Measurements from ENCODE around the gene HIBCH.

HIBCH gene

GRCh38 chr2:190261851-190262250 lies 57.8 kb downstream of the HIBCH start:
- Histone ChIP-seq H3K79me2 (peaks cover 3% of the 10 kb centered on the region), H3K9ac (no peak overlapping the region), H3K27me3 (ENCODE audit: control insufficient read depth, insufficient read depth, low read length) (no peaks in the 10 kb centered on the region), H3K27ac (no peak overlapping the region), H3K4me2 (ENCODE audit: low read length) (no peak overlapping the region), H3K4me3 (ENCODE audit: low read depth, low read length) (no peak overlapping the region), H3K4me1 (no peaks in the 10 kb centered on the region), H2AFZ (no peak overlapping the region), H3K9me3 (ENCODE audit: control insufficient read depth, low read length) (no peaks in the 10 kb centered on the region), H3K36me3 (ENCODE audit: control insufficient read depth, insufficient read depth, low read length) (no peaks in the 10 kb centered on the region)
- TF ChIP-seq CTCF (IDR thresholded peaks at IDR 0.05): no peak

GRCh38 chr2:190256087-190256486 lies 63.5 kb downstream of the HIBCH start:
- Histone ChIP-seq H3K9ac (no peak overlapping the region), H3K79me2 (no peaks in the 10 kb centered on the region), H3K27me3 (ENCODE audit: control insufficient read depth, insufficient read depth, low read length) (no peaks in the 10 kb centered on the region), H3K27ac (no peak overlapping the region), H3K9me3 (ENCODE audit: control insufficient read depth, low read length) (no peaks in the 10 kb centered on the region), H3K4me2 (ENCODE audit: low read length) (no peak overlapping the region), H2AFZ (no peak overlapping the region), H3K4me3 (ENCODE audit: low read depth, low read length) (no peak overlapping the region), H3K36me3 (ENCODE audit: control insufficient read depth, insufficient read depth, low read length) (no peaks in the 10 kb centered on the region), H3K4me1 (no peaks in the 10 kb centered on the region)
- no peak for TF ChIP-seq CTCF (IDR thresholded peaks at IDR 0.05)

- H3K27ac ChIP-seq: no peak overlapping the region
- H3K4me1 ChIP-seq: no peaks in the 10 kb centered on the region
- H3K9ac ChIP-seq: no peak overlapping the region
- H3K27me3 ChIP-seq (ENCODE audit: control insufficient read depth, insufficient read depth, low read length): no peaks in the 10 kb centered on the region
- no peak overlapping the region for H2AFZ ChIP-seq
- H3K36me3 ChIP-seq (ENCODE audit: control insufficient read depth, insufficient read depth, low read length): no peaks in the 10 kb centered on the region
- no peak for TF ChIP-seq CTCF (IDR thresholded peaks at IDR 0.05)
- no peaks in the 10 kb centered on the region for H3K79me2 ChIP-seq
- no peak overlapping the region for H3K4me3 ChIP-seq (ENCODE audit: low read depth, low read length)
- H3K4me2 ChIP-seq (ENCODE audit: low read length): no peak overlapping the region
- no peaks in the 10 kb centered on the region for H3K9me3 ChIP-seq (ENCODE audit: control insufficient read depth, low read length)
These were observed 64.0 kb downstream of the HIBCH start for GRCh38 chr2:190255676-190256075.

GRCh38 chr2:190254063-190254850 lies 65.4 kb downstream of the HIBCH start:
- H3K79me2 ChIP-seq: no peaks in the 10 kb centered on the region
- H3K9me3 ChIP-seq (ENCODE audit: control insufficient read depth, low read length): no peaks in the 10 kb centered on the region
- no peaks in the 10 kb centered on the region for H3K27me3 ChIP-seq (ENCODE audit: control insufficient read depth, insufficient read depth, low read length)
- no peak overlapping the region for H2AFZ ChIP-seq
- no peak for TF ChIP-seq CTCF (IDR thresholded peaks at IDR 0.05)
- no peak overlapping the region for H3K27ac ChIP-seq
- H3K4me1 ChIP-seq: no peaks in the 10 kb centered on the region
- H3K4me2 ChIP-seq (ENCODE audit: low read length): no peak overlapping the region
- H3K9ac ChIP-seq: no peak overlapping the region
- no peaks in the 10 kb centered on the region for H3K36me3 ChIP-seq (ENCODE audit: control insufficient read depth, insufficient read depth, low read length)
- H3K4me3 ChIP-seq (ENCODE audit: low read depth, low read length): no peak overlapping the region

- Histone ChIP-seq H3K27ac (no peak overlapping the region), H3K4me2 (ENCODE audit: low read length) (no peak overlapping the region), H3K9me3 (ENCODE audit: control insufficient read depth, low read length) (no peaks in the 10 kb centered on the region), H3K36me3 (ENCODE audit: control insufficient read depth, insufficient read depth, low read length) (no peaks in the 10 kb centered on the region), H3K79me2 (no peaks in the 10 kb centered on the region), H3K4me1 (no peaks in the 10 kb centered on the region), H3K27me3 (ENCODE audit: control insufficient read depth, insufficient read depth, low read length) (no peaks in the 10 kb centered on the region), H2AFZ (no peak overlapping the region), H3K9ac (no peak overlapping the region), H3K4me3 (ENCODE audit: low read depth, low read length) (no peak overlapping the region)
- no peak for TF ChIP-seq CTCF (IDR thresholded peaks at IDR 0.05)
These were observed 69.2 kb downstream of the HIBCH start for GRCh38 chr2:190250421-190250820.

All from parathyroid adenoma (tissue), 2 donors.